Sigmoid colon (tissue), 3 donors: Measurements from ENCODE around the gene NUTM2D.
"Not testable (repeated sequence)": the region's sequence is repeated elsewhere in the genome, so short reads cannot be mapped to it uniquely, and the experiment has no call there.

Source experiments
- POLR2A ChIP-seq, 2 donors: fragments of 450-650 bp; IDR thresholded peaks; one replicate each; pipeline ENCODE4 v1.6.1; 2016; ENCODE audit warnings: antibody characterized with exemption in 2 of 2, mild to moderate bottlenecking in 2 of 2, moderate library complexity in 2 of 2
- TF ChIP-seq, protein P1 (sequence below), 4 experiments: fragments of 450-650 bp in 3 of 4; fragments of 200-600 bp in 1 of 4; IDR thresholded peaks; one replicate each; pipeline ENCODE4 v1.5.1; 2016 to 2019; ENCODE audit warnings: antibody characterized with exemption in 4 of 4, mild to moderate bottlenecking in 3 of 4, moderate library complexity in 2 of 4

DNA sequence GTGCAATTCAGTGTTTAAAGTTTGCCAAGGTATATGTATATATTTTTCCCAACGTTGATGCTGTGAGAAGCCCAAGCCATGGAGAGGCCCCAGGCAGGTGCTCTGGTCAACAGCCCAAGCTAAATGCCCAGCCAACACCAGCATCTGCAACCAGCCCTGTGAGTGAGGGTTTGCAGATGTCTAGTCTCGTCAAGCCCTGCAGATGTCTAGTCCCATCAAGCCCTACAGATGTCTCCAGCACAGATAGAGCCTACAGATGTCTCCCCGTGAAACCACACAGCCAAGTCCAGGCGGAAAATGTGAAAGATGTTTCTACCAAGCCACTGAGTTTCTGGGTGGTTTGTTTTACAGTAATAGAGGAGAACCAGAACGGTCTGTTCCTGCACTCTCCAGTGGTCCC lies 26.7 kb downstream of the NUTM2D start:
- TF ChIP-seq, protein P1, sequence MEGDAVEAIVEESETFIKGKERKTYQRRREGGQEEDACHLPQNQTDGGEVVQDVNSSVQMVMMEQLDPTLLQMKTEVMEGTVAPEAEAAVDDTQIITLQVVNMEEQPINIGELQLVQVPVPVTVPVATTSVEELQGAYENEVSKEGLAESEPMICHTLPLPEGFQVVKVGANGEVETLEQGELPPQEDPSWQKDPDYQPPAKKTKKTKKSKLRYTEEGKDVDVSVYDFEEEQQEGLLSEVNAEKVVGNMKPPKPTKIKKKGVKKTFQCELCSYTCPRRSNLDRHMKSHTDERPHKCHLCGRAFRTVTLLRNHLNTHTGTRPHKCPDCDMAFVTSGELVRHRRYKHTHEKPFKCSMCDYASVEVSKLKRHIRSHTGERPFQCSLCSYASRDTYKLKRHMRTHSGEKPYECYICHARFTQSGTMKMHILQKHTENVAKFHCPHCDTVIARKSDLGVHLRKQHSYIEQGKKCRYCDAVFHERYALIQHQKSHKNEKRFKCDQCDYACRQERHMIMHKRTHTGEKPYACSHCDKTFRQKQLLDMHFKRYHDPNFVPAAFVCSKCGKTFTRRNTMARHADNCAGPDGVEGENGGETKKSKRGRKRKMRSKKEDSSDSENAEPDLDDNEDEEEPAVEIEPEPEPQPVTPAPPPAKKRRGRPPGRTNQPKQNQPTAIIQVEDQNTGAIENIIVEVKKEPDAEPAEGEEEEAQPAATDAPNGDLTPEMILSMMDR (IDR thresholded peaks at IDR 0.05) = not testable (repeated sequence)
- not testable (repeated sequence) for TF ChIP-seq POLR2A (IDR thresholded peaks at IDR 0.05)
